DMS53 treated with DMSO at 0.1 percent for 48 hours (cell line): Measurements from ENCODE around the gene SERPINA5.

Source experiments
- DNase-seq: peaks from one replicate; lab custom pipeline; 2025; ENCODE audit not compliant: unreplicated experiment; lab: John Stamatoyannopoulos, UW

SERPINA5 gene

DNA sequence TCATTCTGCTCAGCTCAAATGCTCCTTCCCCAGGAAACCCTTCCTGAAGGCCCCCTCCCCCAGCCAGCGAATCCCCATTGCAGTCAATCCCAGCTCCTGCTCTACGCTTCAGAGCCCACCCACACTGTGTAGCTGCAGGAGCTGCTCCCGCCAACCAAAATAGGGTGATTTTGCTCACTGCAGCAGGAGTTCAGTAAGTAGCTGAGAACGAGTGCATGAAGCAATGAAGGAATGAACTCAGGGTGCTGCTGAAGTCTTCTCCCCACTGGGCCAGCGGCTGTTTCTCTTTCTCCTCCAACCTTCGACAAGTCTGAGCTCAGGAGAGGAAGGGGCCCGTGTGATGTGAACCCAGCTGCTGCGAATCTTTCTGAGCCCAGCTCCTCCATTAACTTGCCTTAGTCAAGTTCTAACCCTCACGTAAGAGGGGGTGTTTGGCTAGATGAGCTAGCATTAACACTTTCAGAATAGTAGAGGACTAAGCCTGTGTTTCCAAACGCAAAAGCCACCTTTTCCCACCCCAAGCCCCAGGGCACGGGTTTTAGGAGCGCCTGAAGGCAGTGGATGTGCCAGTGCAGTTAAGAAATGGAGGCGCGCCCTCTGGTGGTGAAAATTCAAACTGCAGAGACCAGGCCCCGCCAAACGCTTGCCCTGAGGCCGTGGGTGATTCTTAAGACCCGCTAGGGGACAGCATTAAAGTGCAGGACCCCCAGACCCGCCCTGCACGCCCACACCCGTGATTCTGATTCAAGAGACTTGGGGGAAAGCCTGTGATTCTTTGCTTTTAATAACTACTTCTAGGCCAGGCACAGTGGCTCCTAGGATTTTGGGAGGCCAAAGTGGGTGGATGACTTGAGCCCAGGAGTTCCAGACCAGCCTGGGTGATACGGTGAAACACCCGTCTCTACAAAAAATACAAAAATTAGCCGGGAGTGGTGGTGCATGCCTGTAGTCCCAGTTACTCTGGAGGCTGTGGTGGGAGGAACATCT is 31.9 kb upstream of the SERPINA5 start:
- no peak for DNase-seq

DNA sequence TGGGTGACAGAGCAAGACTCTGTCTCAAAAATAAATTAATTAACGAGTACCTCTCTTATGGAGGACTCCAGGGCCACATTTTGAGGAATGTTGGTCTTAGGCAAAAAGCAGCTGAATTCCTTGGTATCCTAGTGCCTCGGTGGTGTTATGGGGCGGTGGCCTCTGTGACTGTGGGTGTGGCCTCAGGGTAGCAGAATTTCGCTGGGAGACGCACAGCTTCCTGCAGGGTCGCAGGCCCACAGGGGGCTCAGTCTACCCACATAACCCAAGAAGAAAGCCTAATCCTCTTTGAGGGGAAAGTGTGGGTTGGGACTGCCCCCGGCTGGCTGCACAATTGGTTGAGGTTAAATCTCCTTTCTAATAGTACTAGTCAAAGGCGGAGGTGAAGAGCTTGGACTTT is 31.2 kb upstream of the SERPINA5 start:
- DNase-seq = no peak

DNA sequence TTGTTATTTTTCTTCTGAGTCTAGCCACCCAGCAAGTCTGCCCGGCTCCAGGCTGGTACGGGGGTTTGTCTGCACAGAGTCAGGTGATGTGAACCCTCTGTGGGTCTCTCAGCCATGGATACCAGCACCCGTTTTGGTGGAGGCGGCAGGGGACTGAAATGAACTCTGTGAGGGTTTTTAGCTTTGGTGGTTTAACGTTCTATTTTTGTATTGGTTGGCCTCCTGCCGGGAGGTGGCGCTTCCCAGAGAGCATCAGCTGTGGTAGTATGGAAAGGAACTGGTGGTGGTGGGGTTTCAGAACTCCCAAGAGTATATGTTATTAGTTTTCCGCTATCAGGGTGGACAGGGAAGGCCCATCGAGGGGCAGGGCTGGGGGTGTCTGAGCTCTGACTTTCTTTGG is 25.2 kb upstream of the SERPINA5 start:
- DNase-seq = no peak

DNA sequence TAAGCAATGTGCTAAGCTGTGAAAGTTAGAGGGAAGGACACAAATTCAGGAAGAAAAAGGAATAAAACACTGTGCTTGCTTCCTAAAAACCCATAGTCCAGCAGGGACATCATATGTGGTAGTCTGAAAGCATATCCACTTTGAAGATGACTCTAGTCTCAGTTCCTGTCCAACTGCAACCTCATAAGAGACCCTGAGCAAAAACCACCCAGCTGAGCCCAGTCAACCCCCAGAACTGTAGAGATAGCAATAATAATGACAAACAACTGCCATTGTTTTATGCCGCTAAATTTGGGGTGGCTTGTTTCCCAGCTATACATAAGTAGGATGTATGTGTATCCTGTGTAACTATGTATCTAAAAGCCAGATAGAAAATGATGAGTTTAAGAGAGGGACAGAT is 23.9 kb upstream of the SERPINA5 start:
- DNase-seq = no peak

DNA sequence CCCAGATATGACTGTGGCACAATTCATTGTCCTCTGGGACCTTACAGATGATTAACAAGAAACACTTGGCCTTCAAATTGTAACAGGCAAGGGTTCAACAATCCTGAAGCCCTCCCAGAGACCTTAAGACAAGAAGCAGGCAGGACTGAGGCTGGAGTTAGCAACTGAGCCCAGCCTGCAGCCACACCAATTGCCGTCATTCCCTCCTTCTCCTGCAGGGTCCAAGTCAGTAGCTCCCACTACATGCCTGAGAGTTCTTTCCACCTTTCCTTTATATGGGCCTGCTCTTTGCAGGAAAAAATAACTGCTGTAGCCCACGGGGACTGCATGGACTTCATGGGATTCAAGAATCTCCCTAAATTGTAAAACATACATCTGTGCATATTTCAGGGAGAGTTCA is 22.4 kb upstream of the SERPINA5 start:
- DNase-seq = no peak

DNA sequence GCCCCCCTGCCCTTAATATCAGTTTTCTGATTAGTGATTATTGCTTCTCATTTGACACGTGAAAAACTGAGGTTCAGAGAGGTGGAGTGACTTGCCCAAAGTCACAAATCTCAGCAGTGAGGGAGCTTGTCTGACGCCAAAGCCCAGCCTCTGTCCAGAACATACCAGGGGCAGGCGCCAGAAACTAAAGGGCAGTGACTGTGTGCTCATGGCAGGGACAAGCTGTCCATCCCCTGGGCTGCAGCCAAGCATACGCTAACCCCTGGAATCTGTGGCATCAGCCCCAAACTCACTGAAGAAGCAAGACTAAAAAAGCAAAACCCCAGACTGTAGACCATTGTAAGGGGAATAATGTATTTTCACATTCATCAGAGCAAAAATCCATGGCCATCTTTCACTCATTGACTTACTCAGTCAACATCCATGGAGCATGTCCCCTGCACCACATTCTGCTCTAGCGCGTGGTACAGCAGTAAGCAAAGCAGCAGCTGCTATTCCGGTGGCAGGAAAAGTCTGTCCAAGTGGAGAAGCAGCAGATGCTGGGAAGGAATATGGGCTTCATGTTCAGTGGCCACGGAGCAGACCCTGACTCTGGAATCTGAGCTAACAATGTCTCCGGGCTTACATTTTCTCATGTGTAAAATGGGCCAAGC is 21.5 kb upstream of the SERPINA5 start:
- DNase-seq = no peak

DNA sequence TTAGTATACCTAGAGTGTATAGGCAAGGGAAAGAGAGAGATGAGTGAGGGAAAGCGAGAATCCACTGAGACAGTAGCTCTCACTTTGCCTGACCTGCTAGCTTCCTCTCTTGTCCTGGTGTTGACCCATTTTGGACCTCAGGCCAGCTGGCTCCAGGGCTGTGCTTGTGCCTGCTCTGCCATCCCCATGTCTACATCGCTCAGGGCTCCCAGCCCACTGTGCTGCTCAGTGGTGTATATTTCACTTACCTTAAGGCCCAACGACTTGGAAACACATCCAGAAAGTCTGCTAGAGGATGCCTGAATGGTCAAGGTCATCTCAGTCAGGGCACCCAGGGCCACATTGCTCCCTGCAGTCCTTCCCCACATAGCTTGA is 20.9 kb upstream of the SERPINA5 start:
- DNase-seq = no peak

DNA sequence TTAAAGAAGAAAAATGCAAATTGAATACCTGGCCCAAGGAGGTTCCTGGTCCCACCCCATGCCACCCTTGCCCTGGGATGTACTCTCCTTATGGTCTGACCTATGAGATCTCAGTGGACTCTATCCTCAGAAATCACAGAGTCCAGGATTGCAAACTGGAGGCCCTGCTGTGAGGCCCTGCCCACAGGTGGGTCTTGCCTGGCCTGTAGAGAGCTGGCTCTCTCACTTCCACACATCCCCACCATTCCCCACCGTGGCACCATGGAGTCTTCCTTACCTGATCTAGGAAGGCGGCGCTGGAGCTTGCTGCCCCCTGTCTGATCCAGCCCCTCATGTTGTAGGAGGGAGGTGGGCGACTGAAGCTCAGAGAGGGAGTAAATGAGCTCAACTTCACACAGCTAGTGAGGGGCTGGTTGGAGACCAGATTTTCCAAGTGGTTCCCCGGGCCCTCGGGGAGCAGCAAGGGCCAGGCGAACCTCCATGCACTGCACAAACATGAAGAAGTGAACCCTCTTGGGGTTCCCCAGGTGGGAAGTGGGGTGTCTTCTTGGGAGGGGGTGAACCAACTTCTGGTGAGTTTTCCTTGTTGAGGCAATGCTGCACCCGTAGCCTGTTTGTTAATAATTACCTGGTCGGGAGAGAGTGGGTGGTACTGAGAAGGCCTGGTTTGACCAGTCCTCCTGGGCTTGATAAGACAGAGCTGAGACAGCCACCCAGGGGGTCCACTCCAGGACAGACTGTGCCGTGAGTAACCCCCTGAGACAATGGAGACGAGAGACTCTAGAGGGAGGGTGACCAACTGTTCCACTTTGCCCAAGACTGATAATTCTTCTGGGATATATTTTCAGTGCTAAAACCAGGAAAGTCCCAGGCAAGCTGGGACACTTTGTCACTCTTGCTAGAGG is 20.2 kb upstream of the SERPINA5 start, which contains the start of gene SERPINA4:
TSS of gene SERPINA4 (plus strand) at position 692 of the 905 bp plus-strand sequence. CDS start 2,041 bp downstream, outside the sequence.
- DNase-seq = no peak

DNA sequence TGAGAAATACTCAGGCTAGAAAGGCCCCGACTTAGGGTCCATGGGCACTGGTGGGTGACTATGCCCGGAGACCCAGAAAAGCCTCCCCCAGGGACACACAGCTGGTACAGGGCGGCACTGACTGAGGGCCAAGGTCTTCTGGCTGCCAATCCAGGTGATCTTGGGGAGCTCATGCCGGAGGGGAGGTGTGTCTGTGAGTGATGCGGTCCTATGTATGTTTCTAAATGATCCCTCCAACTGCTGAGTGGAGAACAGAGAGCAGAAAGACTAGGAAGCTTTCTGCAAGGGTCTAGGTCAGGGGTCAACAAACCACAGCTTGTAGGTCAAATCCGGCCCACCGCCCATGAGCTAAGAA is 19.6 kb upstream of the SERPINA5 start:
- DNase-seq = no peak

DNA sequence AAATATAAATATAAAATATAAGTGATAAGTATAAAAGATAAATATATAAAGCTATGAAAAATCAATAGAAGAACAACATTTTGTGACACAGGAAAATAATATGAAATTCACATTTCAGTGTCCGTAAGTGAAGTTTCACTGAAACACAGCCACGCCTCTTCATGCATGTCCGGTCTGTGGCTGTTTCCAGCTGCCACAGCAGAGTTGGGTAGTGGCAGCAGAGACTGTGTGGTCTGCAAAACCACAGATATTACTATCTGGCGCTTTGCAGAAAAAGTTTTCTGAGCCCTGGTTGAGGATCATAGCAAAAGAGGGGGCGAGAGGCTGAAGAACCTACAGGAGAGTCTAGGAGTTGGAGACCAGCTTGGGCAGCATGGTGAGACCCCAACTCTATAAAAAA is 19.2 kb upstream of the SERPINA5 start:
- DNase-seq = no peak

DNA sequence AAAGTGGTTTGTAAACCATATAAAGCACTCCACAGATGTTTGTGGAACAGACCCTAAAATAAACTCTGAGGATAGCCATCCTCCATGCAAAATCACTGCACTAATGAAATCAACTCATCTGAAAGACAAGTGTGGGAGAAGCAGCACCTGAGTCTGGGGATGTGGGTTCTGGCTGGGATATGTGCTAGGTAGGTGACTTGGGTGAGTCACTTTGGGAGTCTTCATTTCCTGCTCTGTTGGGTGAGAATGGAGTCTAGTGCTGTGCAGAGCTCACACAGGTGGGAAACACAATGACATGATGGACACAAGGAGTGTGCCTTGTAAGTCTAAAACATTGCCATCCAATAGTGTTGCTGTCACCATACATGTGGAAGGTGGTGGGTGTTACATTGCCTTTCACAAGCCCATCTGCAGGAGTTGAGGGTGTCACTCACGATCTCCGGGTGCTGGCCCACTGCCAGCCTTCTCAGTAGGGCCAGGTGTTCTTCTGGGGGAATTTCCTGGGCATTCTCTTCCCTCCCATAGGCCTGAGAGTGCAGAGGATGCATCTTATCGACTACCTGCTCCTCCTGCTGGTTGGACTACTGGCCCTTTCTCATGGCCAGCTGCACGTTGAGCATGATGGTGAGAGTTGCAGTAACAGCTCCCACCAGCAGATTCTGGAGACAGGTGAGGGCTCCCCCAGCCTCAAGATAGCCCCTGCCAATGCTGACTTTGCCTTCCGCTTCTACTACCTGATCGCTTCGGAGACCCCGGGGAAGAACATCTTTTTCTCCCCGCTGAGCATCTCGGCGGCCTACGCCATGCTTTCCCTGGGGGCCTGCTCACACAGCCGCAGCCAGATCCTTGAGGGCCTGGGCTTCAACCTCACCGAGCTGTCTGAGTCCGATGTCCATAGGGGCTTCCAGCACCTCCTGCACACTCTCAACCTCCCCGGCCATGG is 18.0 kb upstream of the SERPINA5 start:
- no peak for DNase-seq

DNA sequence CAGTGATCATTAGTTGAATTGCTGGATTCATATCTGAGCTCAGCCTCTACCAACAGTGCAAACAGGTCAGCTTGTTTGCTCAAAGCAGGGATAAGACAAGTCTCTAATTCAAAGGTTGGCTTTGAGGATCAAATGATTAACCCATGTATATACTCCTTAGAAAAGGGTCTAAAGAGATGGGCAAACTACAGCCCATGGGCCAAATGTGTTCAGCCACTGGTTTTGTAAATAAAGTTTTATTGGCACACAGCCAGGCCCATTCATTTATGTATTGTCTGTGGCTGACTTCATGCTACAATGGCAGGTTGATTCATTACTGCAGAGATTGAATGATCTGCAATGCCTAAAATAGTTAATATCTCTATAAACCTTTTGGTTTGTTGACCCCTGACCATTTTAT is 16.8 kb upstream of the SERPINA5 start:
- DNase-seq = no peak

DNA sequence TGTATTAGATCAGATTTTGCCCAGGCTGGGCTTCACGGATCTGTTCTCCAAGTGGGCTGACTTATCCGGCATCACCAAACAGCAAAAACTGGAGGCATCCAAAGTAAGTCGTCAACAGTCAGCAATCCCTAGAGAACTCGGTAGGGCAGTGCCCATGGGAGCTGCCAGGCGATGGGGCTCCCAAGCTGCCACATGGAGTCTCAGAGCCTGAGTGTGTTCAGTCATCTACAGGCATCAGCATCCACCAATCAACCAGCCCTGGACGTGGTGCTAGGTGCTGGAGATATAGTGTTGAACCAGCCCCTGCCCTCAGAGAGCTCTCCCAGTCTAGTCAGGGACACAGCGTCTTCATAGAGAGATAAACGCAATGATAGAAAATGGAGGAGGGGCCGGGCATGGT is 13.0 kb upstream of the SERPINA5 start:
- DNase-seq = no peak

DNA sequence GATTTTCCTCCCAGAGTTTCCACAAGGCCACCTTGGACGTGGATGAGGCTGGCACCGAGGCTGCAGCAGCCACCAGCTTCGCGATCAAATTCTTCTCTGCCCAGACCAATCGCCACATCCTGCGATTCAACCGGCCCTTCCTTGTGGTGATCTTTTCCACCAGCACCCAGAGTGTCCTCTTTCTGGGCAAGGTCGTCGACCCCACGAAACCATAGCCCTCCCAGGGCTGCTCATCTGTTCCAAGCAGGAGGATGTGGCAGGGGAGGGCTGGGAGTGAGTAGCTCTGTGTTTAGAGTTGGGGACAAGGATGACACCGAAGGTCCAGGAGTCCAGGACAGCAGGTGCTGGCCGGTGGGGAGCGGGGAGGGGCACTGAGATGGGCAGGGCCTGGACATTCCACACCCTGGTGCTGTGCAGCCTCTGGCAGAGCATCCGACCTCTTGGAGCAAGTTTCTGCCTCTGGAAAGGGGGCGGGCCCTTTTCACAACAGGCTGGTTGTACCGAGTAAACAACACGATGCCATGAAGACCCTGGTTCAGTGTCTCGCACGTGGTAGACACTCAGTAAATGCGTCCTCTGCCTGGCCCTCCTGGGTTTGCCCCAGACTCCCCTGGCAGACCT is 11.7 kb upstream of the SERPINA5 start:
- DNase-seq = no peak

DNA sequence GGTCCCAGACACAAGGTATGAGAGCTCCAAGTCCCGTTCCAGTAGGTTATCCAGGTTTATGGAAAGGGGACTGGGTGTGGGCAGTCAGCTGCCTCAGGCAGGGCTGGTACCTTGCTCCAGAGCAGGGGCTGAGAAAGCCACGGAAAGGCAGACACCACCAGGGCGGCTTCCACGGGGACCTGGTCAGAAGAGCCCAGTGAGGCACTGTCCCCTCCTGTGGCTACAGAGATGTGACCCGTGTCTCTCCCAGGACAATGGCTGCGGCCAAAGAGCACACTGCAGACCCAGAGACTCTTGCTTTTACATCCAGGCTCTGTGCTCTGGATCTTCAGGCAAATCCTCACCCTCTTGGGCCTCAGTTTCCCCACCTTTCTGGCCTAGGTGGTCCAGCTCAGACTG is 11.2 kb upstream of the SERPINA5 start:
- no peak for DNase-seq

DNA sequence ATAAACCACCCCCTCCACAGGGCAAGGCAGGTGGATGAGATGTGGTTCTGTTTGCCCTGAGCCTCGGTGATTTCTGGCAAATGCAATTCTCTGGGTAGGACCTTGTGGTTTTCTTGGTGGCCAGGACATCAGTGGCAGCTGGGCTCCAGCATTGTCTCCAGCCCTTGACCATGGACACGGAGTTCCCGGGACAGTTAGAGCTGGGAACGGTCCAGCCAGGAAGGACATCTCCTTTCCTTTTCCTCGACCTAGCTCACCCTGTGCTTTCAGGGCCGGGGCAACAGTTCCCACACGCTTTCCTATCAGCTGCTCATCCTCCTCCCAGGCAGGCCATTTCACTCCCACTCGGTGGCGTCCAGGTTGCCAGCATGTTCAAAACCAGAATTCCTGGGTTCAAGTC is 10.8 kb upstream of the SERPINA5 start:
- no peak for DNase-seq

DNA sequence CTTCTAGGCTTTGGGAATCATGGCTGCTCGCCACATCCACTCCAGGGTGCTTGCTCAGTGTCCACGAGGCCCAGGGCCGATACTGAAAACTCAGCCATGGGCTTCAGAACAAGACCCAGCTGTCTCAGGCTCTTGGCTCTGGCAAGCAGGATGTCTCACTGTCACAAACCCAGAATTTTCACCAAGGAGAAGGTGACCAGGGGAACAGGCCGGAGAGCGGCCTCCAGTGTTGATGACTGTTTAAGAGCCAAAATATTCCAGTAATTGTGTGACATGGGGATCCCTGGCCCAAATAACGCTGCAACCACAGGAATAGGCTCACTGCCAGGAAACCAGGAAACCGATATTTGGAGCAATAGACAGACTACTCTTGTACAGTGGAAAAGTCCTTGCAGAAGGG is 9.8 kb upstream of the SERPINA5 start:
- DNase-seq = no peak

DNA sequence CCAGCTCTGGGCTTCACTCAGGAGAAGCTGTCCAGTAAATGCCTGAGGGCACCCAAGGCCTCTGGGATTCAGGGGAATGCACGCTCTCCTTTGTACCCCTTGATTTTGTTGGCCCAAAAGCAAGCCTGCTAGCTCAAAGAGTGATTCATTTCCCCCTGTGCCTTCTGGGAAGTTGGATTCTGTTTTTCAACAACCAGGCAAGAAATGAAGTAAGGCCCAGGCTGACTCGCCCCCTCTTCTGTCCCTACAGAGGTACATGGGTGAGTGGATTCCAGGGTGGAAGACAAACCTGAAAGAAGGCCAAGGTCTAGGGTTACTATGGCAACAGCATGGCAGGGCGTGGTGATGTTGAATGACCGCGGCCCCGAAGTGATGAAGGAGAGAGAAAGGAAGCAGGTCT is 9.3 kb upstream of the SERPINA5 start:
- no peak for DNase-seq

DNA sequence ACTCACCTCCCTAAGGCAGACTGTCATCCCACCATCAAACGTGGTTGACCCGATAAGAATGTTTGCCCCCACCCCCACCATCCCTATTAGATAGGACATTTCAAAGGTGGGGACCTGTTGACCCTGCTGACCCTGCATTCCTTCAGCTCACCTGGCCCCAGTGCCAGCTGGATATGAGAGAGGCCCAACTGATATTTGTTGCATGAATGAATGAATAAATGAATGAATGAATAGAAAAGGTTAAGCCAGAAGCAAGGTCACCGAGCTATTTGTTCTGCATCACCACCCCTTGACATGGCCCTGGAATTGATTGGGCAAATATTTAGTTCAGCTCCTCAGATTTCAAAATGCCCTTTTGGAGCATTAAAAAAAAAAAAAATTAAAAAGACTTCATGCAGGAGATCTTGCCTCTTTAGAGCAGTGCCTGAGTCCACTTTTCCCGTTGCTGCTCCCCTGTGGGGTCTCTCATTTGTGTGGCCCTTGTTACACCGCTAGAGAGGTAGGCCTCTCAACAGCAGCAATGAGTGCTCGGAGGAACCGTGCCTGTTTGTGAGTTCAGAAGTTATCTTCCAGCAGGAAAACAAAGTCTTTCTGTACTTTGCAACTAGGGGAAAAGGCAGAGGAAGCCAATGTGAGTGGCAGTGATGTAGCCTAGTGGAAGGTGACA is 8.5 kb upstream of the SERPINA5 start:
- DNase-seq = no peak
